NCI-H1930 (cell line): ENCODE measurements around the gene SMIM31.

ENCODE experiments used
- DNase-seq, 2 experiments: peaks; one replicate each; lab custom pipeline; 2025; lab: John Stamatoyannopoulos, UW

Gene SMIM31

DNA sequence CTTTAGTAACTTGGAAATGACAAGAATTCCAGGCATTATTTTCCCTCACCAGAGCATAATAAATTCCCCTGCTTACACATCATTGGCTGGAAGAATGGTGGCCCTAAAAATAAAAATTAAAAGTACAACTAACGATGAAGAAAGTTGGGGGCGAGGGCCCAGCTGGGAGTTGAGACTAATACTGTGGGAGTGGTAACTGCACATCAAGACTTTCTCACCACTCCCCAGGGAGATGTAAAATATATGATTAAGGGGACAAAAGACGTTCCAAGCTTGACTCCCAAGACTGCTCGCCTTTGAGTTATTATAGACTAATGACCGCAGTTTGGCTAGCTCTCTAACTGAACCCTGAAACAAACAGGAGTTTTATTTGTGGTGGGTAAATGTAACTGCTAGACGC lies 30.0 kb downstream of the SMIM31 start:
- DNase-seq = no peak

DNA sequence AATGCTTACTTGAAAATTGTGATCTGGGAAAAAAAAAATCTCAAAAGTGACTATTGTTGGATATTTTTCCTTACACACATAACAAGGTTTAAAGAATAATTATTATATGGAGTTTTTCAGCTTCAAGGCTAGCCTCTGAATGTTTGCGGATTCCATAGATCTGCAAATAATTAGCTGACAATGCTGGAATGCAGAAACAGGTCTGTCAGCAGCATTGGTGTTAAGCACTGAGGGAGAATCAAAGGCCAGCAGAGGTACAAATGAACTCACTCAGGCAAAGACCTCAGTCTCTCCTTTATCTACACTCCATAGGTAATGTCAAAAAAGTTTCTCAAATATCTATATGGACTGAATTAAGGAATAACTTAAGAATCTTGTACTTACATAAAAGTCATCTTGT lies 35.1 kb downstream of the SMIM31 start:
- DNase-seq = no peak

DNA sequence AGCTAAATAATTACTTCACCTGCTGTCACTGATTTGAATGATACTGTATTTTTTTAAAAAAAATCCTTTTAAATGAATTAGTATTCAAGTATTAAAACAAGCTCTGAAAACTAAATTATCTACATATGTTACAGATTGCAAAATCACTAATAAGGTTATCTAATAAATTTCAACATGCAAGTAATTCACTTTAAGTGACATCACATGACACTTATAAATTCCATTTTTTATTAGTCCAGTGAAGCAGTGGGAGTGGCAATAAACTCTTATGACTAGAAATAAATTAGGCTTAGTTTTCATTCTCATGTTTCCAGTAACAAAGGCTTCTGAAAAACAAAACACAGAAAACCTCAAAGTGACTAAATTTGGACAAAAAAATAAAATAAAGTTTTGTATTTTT lies 36.3 kb downstream of the SMIM31 start:
- DNase-seq = no peak

DNA sequence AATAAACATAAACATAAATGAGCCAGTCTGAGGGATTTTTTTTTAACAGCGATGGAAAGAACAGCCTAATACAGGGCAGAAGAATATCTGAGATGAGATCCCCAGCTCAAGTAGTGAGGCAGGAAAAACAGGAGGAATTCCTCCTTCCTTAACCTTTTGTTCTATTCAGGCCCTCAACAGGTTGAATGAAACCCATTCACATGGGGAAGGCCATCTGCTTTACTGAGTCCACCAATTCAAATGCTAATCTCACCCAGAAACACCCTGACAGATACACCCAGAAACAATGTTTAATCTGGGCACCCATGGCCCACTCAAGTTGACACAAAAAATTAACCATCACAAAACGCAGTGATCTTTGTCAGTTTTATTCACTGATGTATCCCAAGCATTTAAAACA lies 45.5 kb downstream of the SMIM31 start:
- DNase-seq = no peak

DNA sequence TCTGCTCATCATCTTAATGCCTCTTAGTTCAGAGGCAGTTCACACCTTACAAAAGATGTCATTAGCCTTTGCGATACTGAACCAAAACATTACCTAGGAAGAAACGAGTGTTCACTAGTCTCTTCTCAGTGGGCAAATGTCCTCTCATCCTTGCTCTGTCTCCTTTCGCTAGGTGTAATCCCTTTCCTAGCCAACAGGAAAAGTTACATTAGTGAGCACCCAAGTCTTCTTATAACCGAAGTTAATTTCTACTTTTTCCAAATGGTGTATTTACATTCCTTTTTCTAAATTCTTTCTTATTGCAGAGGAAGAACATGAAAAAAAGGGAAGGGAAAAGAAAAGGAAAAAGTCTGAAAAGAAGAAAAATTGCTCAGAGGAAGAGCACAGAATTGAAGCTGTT lies 46.9 kb downstream of the SMIM31 start:
- DNase-seq = no peak

DNA sequence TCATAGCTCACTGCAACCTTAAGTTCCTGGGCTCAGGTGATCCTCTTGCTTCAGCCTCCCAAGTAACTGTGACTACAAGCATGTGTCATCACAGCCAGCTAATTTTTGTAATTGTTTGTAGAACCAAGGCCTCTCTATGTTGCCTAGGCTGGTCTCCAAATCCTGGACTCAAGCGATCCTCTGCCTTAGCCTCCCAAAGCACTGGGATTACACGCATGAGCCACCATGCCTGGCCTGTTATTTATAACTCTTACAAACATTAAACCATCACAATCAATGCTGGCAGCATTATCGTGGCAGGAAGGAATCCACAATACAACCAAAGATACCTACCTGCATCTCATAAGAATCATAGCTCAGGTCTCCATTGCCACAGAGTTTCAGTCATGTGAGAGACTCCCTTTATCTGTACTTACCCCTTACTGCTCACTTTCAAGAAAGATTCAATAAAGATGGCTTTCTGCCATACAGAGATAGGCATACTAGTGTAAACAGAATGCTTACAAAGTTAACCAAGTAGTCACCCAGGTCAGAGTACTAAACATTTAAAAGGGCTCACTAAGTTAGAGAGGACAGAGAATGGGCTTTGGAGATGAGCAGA lies 48.5 kb downstream of the SMIM31 start:
- DNase-seq = no peak

DNA sequence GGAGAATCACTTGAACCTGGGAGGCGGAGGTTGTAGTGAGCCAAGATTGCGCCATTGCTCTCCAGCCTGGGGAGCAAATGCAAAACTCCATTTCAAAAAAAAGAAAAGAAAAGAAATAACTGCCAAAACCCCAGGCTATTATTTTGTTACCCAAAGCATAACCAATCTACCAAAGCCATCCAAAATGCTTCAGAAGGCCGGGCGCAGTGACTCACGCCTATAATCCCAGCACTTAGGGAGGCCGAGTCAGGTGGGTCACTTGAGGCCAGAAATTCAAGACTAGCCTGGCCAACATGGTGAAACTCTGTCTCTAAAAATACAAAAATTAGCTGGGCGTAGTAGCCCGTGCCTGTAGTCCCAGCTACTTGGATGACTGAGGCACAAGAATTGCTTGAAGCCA lies 49.8 kb downstream of the SMIM31 start:
- DNase-seq = no peak

DNA sequence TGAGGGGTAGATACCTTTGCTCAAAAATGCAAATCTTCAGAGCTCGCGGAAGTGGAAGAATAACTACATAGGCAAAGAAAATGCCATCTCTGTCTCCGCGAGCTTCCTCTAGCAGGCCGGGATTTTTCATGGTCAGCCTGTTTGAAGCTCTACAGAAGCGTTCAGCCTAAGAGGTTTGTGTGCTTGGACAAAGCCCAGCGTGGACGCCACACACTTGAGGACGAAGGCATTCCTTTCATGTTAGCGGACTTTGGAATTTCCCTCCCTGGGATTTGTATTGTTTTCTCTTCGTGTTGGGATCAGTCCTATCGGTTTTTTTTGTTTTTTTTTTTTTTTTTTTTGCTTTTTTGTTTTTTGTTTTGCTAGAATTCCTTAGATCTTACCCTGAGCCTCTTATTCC lies 53.7 kb downstream of the SMIM31 start:
- DNase-seq = no peak

DNA sequence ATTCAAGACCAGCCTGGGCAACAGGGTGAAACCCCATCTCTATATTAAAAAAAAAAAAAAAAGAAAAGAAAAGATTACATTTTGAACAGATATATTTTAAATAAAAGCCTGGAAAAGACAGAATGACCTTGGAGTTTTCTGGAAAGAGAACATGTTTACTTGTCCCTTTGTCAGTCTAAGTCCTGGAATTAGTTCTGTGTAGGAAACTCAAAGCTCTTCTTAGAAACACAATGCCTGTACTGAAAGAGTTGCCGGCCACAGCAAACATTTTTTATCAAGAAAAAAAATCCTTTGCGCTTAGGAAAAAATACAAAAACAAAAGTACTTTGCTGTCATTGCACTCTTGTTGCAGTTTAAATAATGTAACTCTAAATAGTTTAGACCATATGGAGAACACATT lies 59.6 kb downstream of the SMIM31 start:
- DNase-seq = no peak

DNA sequence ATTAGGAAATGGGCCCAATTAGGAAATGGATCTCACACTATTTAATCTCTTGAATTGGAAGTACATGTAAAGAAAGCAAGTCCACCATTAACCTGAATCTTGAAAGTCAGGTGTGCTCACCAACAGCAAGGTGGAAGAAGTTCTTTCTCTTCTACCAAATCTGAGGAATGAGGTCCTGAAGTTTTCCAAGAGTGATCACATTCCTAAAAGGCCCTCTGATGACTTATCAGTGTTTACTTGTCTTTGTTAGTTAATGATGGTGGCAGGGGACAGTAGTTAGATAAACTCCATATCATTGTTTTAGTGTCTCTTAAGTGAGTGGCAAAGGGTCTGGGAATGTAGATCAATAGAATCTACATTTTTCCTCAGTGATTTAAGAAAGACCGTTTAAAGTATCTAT lies 61.8 kb downstream of the SMIM31 start:
- no peak for DNase-seq

DNA sequence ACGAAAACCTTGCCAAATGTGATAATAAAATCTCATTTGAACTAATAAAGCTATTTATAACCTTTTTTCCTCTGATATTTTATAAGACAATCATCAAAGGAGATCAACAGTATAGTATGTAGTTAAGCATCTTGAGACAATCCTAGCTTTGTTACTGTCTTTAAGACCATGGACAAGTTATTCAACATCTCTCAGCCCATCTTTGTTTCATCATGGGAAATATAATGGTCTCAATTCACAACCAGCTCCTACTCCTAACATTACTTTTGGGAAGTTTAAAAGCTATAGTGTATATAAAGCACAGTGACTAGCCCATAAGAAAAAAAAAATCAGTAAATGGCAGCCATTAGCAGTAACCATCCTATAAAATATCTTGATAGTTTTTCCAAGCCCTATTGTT lies 65.4 kb downstream of the SMIM31 start:
- DNase-seq = no peak

DNA sequence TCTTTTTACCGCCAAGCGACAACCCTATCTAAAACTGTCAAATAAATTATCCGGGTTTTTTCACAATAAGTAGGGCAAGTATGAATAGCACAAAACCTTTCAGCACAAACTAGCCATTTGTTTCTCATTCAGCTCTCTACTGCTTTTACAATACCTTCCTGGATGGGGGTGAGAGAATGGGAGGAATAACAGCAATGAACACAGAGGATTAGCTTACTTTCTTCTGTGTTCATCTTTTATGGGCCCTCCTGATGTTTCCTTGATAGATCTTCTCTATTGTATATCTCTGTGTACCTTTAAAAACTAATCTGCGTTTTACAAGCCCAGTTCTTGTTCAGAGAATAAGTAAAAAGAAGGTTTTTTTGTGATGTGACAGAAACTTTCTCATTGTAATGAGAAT lies 67.8 kb downstream of the SMIM31 start:
- no peak for DNase-seq

DNA sequence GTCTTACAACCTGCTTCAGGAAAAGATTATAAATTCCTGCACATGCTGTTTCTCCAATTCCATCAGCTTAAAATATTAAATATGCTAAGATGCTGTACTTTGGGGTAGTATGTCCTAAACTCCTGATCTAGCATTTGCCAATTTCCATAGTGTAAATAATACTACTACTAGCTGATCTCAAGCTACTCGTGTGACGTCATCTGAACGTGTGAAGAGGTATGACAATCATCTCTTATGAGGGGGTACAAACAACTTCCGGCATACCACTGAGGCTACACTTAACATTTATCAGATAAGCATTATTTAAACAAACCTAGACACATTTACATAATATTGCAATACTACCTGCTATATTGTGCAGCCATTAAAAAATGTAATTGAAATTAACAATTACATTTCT lies 70.7 kb downstream of the SMIM31 start:
- no peak for DNase-seq

DNA sequence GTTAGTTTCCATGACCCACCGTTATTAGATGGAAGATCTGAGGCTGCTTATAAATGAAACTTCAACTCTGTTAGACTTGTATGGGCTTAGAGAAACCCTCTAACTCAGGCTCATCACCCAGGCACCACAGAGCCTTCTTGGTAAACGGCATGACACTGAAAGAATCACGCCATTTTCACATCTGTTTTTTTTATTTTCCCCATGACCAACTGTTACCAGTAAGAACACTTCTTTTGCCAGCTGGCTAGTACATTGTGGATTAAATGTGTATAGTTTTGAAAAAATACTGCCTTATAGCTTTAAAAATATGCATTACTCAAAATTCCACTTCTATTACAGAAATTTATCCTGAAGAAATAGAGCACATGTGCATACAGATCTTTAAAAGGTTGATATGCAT lies 75.0 kb downstream of the SMIM31 start:
- no peak for DNase-seq

DNA sequence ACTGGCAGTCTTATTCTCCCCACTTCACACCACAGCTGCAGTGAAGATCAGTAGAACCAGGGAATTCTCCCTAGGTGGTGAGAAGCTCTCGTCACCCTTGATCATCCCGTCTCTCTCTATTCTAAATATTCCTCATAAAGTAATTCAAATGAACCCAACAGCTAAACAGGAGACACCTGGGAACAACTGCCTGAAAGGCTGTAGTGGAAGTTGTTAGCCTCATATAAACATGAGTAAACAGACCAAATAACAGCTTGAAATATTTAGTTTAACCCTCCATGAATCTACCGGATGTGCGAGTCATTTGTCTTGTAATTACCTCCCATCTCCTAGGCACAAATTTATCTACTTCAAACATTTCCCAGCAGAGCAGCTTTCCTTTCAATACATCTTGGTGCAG lies 92.6 kb downstream of the SMIM31 start:
- DNase-seq = peak; percentile 18 to 20

DNA sequence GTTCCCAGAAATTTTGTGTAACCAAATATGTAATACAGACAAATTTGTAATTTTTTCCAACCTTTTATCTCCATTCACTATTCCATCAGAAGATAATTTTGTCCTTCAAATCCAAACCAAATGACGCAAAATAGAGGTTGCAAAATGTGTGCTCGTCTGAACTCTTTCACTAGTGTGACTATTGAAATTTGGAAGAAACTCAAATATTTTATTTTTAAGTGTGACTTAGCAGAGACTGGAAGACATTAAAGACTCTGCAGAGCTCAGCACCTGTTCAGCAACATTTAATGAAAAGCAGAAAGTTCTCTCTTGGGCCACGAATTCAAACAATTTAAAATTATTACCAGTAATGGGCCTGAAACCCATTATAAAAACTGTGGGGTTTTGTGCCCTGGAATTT lies 93.1 kb downstream of the SMIM31 start:
- DNase-seq = no peak

DNA sequence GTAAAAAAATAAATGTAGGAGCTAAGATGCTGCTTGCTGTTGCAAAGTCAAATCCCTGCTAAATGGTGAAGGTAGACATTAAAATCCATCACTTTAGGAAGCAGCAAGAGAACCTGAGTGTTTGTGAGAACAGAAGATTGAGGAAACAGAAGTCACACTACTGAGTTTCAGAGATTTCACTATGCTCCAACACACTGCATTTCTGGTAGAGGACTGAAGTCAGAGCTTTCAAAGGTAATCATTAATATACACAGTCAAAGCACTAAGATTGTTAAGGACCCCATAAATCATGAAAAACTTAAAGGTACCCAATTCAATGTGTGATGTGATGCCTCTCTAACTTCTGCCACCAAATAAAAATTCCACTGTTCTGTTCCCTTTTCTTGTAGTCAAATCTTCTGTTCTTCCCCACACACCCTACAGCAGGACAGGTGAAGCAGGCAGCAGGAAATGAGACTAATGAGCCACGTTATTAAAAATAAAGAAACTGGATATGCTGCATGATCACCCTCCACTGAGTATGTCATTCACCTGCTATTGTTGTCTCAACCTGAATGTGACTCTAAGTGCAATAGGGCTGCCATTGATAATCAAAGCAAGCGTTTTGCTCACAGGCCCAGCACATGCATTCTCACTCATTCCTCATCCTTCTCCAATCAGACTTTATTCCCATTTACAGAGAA lies 94.2 kb downstream of the SMIM31 start:
- no peak for DNase-seq
